Kidney capillary endothelial cell (primary cell): Measurements from ENCODE around the gene DMTF1.
"Not testable (repeated sequence)": the region's sequence is repeated elsewhere in the genome, so short reads cannot be mapped to it uniquely, and the experiment has no call there.

Experiments used
- DNase-seq: peaks from one replicate; pipeline ENCODE4 v3.0.0-alpha.2; 2018; ENCODE audit warnings: low spot score

DMTF1 gene

DNA sequence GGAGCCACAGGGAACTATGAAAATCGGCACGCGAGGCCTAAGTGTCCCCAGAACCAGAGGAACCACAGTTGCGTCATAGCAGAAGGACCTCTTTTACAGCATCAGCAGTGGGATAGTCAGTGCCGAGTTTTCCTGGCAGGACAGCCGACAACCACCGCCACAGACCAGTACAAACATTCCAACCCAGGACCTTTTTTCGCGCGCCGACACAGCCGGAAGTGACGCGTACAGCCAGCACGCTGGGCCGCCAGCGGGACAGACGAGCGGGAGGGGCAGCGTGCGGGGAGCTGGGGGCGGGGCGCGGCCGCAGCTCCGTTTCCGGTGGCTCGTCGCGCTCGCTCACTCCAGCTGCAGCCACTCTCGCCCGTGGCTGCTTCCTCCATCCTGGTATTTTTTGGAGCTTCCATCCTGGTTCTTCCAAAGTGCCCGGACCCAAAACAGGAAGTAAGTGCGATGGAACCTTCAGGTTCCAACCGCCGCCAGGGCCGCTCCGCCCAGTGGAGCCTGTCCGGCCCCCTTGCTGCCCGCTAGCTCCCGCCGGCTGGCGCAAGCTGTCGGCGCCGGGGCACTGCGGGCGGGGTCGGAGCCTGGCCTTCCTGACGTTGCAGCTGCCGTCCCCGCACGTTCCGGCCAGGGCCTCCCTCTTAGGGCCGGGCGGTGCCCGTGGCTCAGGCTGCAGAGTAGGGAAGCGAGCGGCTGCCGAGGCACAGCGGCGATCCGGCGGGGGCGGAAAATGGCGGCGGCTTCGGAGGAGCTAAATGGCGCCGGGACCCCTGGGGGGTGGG is at the start of gene DMTF1:
TSS of gene DMTF1 (plus strand) at position 342 of the 785 bp plus-strand sequence. CDS start 12,489 bp downstream, outside the sequence.
- peak; percentile 93 for DNase-seq

- DNase-seq: no peak
These were observed 46.9 kb upstream of the DMTF1 start for GRCh38 chr7:87105401-87105800.

DNA sequence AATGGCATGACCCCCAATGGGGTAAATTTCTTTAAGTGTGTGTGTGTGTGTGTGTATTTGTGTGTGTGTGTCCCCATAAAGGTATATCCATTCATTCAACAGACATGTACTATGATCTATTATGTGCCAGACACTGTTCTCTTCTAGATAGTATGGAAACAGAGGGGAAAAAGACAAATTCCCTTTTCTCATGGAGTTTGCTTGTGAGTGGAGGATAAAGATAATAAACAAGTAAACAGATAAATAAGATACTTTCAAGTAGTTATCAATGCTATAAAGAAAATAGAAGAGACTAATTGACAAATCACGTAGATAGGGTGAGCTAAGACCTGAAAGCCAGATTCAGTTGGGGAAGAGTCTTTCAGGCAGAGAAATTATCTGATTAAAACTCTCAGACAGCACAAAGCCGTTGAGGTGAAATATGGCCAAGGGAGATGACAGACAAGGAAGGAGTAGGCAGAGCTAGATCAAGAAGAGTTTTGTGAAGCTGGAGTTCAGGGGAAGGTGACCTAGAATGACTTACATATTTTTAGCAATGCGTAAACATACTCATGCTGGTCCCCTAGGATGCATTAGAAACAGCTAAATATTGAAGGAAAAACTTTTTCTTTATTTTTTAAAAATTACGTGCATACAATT is 45.2 kb upstream of the DMTF1 start:
- DNase-seq: no peak

DNA sequence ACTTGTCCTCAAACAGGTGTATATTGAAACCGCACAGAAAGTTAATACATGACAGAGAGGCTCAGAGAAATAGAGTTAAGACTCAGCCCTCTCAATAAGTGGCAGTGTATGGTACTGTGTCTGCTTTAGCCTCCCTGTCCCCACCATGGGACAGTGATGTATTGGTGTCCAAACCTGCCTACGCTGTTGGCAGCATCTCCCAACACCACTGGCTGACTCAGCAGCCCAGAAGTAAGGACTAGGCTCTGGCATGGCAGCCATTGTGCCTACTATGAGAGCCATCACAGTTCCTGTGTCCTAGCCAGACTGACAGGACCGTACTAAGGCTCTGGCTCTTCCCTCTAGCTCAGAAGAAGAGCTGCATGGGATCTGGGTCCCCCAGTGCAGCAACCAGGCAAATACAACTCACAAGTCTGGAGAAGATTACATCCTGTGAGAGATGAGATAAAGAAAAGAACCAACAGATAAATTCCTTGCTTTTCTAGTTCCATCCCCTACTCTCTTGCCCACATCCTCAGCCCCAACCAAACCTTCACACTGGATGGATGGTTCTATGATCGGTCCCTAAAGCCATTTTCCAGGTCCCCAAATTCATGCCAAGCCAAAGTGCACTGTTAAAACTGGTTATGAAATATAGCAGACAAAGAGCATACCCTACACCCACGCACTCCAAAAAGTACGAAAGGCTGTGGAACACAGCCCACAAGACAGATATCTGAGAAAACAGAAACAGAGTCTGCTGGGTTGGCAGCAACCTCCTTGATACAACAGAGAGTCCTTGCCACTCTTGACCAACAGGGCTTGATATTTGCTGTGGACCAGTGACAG is 44.1 kb upstream of the DMTF1 start:
- DNase-seq: no peak

GRCh38 chr7:87110778-87111177 is 41.5 kb upstream of the DMTF1 start:
- DNase-seq: no peak

DNA sequence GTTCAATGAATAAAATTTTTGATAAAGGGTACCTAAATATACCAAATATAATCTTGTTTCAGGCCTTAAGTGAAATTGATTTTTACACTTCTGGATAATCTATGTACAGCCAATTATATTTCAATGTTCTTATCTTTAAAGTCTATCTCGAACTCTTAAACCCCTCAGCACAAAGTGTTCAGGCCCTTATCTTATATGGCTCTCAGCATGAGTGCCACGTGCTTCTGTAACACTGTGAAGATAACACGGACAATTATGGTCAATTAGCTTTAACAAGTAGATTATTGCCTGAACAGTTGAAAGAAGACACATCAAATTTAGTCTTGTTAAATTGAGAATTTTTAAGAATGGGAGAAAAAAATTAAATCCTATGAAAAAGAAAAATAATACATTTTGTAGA is 40.4 kb upstream of the DMTF1 start:
- DNase-seq: no peak

- no peak for DNase-seq
These were observed 39.2 kb upstream of the DMTF1 start for GRCh38 chr7:87113077-87113476.

DNA sequence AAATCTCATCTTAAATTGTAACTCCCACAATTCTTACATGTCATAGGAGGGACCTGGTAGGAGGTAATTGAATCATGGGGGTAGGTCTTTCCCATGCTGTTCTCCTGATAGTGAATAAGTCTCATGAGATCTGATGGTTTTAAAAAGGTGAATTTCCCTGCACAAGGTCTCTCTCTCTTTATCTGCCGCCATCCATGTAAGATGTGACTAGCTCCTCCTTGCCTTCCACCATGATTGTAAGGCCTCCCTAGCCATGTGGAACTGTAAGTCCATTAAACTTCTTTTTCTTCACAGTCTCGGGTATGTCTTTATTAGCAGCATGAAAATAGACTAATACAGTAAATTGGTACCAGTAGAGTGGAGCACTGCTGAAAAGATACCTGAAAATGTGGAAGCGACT is 38.3 kb upstream of the DMTF1 start:
- not testable (repeated sequence) for DNase-seq

- not testable (repeated sequence) for DNase-seq
These were observed 36.5 kb upstream of the DMTF1 start for GRCh38 chr7:87115772-87116171.

DNA sequence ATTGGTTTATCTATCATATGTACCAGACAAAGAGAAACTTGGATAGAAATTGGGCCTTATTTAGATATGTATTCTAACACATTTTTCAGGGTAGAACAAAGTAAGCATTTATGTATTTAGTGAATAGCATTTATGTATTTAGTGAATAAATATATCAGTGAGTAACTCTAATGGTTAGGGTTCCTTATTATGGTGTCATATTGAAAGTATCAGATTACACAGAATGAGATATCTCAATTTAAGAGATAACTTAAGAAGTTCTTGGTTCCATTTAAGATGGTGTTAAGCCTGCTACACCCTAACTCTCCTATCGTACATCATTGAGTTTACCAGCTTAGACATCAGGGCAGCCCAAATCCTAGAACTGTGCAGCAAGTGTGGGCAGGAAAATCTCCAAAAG is 35.9 kb upstream of the DMTF1 start:
- DNase-seq: no peak

DNA sequence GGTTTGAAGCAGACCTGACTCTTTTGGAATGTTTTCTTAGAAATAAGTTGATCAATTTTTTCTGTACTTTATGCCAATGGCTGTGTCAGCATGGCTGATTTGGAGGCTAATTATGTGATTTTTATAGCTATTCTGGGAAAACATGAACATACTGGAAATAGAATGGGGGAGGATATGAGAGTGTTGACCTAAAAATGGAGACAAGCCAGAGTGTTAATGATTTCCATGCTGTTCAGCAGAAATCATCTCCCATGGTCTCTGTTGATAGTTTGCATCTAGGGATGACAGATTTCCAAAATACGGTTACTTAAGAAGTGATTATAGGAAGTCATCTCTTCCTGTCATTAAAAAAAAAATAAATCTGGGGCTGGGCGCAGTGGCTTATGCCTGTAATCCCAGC is 32.7 kb upstream of the DMTF1 start:
- DNase-seq: no peak

DNA sequence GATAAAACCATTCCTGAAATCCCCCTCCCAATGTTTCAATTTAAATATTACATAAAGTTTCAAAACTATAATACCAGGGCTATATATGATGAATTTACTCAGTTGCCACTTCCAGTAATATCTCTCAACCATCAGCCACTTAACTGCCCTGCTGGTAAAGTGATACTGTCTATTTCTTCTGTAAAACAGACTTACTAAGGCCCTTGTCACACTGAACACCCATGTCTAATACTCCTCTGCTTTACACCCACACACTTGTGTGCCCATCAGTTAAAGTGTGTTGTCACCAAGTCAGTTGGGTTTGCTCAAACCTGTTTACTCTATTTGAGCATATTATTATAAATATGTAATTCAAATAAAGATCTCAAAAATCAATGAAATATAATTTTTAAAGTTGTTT is 29.1 kb upstream of the DMTF1 start:
- DNase-seq: no peak

DNA sequence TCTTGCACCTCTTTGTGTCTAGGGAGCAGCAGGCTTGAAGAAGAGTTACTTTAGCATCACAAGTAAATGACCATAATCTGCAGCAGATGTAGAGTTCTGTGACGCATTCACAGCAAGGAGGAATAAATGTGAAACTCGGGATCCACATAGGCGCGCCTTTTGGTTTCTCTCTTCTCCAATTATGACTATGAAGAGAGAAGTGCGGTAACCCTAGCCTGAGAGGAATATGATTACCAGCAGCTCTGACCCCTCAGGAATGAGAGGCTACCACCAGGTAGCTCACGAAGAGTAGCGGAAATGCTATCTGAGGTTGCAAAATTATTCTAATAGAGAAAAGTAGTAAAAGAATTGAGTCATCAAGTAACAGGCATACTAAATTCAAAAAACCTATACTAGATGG is 25.2 kb upstream of the DMTF1 start:
- DNase-seq: no peak

DNA sequence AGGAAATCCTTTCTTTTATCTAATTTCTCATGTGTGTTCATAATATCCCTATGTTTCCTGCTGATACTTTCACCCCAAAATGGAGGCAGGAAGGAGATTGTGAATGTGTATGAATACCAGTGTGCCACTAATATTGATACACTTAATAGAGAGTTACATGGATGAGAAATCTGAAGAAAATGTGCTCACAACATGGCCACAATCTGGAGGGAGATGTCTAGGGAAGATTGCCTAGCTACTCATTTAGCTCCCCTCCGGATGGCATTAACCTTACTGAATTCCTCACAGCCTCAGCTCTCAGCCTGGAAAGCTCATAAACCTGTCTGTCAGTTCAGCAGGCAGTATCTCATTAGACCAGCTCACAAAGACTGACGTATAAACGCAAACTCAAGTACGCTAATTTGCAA is 23.4 kb upstream of the DMTF1 start:
- DNase-seq: no peak

GRCh38 chr7:87129332-87129731 is 22.9 kb upstream of the DMTF1 start:
- no peak for DNase-seq

- no peak for DNase-seq
These were observed 22.4 kb upstream of the DMTF1 start for GRCh38 chr7:87129848-87130247.

GRCh38 chr7:87131771-87132170 is 20.5 kb upstream of the DMTF1 start:
- no peak for DNase-seq

- DNase-seq: no peak
These were observed 15.0 kb upstream of the DMTF1 start for GRCh38 chr7:87137271-87137670.

- no peak for DNase-seq
These were observed 12.7 kb upstream of the DMTF1 start for GRCh38 chr7:87139514-87139913.

DNA sequence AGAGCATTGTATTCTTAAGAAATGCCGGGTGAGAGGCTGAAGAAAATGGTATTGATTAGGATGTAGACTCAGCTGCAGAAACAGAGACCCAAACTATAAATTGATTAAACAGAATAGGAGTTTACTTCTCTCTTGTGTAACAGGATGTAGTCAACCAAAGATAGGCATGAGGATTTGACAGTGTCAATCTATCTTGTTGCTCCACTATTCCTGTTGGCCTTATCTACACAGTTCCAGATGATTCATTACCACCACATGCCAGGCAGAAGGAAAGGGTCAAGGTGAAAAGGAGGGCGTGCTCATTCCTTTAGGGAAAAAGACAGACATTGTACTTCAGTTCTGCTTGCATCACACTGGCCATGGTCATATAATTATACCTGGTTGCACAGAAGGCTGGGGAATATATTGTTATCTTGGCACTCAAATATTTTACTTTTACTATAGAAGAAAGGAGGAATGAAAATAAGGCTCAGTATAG is 11.9 kb upstream of the DMTF1 start:
- DNase-seq: no peak

DNA sequence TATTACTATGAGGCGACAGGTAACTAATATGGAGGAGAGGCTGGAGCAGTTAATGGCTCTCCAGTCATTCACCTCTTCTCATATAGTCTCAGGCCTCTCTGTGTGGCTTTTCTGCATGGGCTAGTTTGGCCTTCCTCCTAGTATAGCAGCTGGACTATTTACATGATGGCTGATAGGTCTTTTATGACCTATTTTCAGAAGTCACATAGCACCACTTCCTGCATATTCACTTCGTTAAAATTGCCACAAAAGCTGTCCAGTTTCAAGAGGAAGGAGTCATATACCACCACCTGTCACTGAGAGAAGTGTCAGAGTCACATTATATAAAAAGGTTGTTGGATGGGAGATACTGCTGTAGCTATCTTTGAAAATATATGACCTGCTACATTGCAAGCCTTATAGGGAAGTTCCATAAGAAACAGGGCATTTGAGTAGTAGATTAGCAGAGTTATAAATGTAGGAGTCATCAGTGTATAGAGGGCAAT is 8.0 kb upstream of the DMTF1 start:
- DNase-seq: no peak

DNA sequence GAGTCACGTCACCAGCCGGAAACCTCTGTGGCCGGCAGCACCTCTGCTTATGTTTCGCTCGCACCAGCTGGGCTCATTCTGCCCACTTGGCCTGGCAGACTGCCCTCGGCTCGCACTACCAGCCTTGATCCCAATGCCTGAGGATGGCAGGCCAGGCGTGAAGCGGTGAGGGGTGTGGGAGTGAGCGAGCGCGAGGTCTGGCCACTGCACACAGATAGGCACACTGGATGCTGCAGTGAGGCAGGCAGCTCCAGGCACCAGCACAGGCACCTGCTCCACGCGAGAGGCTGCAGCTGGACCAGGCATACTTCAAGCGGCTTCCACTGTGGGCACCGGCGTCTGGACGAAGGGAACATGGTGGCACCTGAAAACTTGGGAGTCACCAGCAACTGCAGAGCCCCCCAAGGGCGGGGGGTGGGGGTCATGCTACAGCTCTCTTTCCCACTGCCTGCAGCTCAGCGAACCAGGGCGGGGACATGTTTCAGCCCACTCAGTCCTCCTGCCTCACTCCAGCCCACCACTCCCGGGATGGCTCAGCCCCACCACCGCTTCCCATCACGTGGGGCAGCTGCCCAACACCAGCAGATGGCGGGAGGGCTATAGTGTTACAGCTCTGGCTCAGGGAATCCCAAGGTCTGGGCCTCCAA is 5.4 kb upstream of the DMTF1 start:
- DNase-seq: no peak
